Neural progenitor cell (in vitro differentiated cells): ENCODE results near the gene ARHGAP24. TPM values are rescaled to one million over a fixed set of nuclear protein-coding genes. Genes with fewer than 3 reads are reported as not detected.
A peak's percentile ranks its signal among the peaks of the same experiment; 100 is the strongest.

Experiments
- DNase-seq: peaks from one replicate; pipeline ENCODE4 v3.0.0-alpha.2; 2016; ENCODE audit warnings: low spot score
- H2AFZ ChIP-seq: fragments of 200-600 bp; sonication (generic); replicated peaks from 2 replicates; pipeline ENCODE4 v1.6.1; 2016; ENCODE audit warnings: antibody characterized with exemption
- H3F3A ChIP-seq: fragments of 200-600 bp; sonication (generic); 2 replicates; pipeline ENCODE4 v1.6.1; 2016; ENCODE audit warnings: antibody characterized with exemption, low read depth
- H3K27ac ChIP-seq: fragments of 200-600 bp; sonication (generic); 2 replicates; pipeline ENCODE4 v1.5.1; 2016; ENCODE audit warnings: mild to moderate bottlenecking
- H3K27me3 ChIP-seq: fragments of 200-600 bp; sonication (generic); 2 replicates; pipeline ENCODE4 v1.6.1; 2016; ENCODE audit warnings: mild to moderate bottlenecking, moderate library complexity
- H3K36me3 ChIP-seq: fragments of 200-600 bp; sonication (generic); 2 replicates; pipeline ENCODE4 v1.5.1; 2016
- H3K4me1 ChIP-seq: fragments of 200-600 bp; sonication (generic); 2 replicates; pipeline ENCODE4 v1.6.1; 2016; ENCODE audit warnings: mixed run types
- H3K4me2 ChIP-seq: fragments of 200-600 bp; sonication (generic); 2 replicates; pipeline ENCODE4 v1.6.1; 2016
- H3K4me3 ChIP-seq: fragments of 200-600 bp; sonication (generic); 2 replicates; pipeline ENCODE4 v1.5.1; 2016
- H3K79me2 ChIP-seq: fragments of 200-600 bp; sonication (generic); 2 replicates; pipeline ENCODE4 v1.6.1; 2016; ENCODE audit warnings: low read depth
- H3K9ac ChIP-seq: fragments of 200-600 bp; sonication (generic); 2 replicates; pipeline ENCODE4 v1.6.1; 2016
- H3K9me3 ChIP-seq: fragments of 200-600 bp; sonication (generic); 2 replicates; pipeline ENCODE4 v1.5.1; 2016; ENCODE audit warnings: low read depth
- H4K20me1 ChIP-seq: fragments of 200-600 bp; sonication (generic); 2 replicates; pipeline ENCODE4 v1.6.1; 2016; ENCODE audit warnings: low read depth
- H3K27ac Mint-ChIP-seq: 3 replicates; pipeline ENCODE4 v1.8.0; 2021; ENCODE audit warnings: mixed read lengths
- H3K27me3 Mint-ChIP-seq: 2 replicates; pipeline ENCODE4 v1.8.0; 2022; ENCODE audit warnings: low read depth, mild to moderate bottlenecking, inconsistent platforms, moderate library complexity, mixed read lengths; ENCODE audit not compliant: insufficient read depth
- H3K36me3 Mint-ChIP-seq: 3 replicates; pipeline ENCODE4 v1.8.0; 2021; ENCODE audit warnings: mixed read lengths
- H3K4me1 Mint-ChIP-seq: 3 replicates; pipeline ENCODE4 v1.8.0; 2021; ENCODE audit warnings: mixed read lengths
- H3K4me3 Mint-ChIP-seq: 3 replicates; pipeline ENCODE4 v1.8.0; 2021; ENCODE audit warnings: mild to moderate bottlenecking, moderate library complexity, mixed read lengths
- H3K9me3 Mint-ChIP-seq: 3 replicates; pipeline ENCODE4 v1.8.0; 2020; ENCODE audit warnings: mixed read lengths
- CTCF ChIP-seq: fragments of 200-600 bp; sonication (generic); IDR thresholded peaks from 2 replicates; pipeline ENCODE4 v1.5.1; 2017; ENCODE audit warnings: antibody characterized with exemption, mild to moderate bottlenecking
- EZH2 ChIP-seq: fragments of 200-600 bp; sonication (generic); IDR thresholded peaks from 2 replicates; pipeline ENCODE4 v1.6.1; 2017; ENCODE audit warnings: antibody characterized with exemption, mild to moderate bottlenecking, moderate library complexity
- EZH2phosphoT487 ChIP-seq: fragments of 200-600 bp; sonication (generic); IDR thresholded peaks from 2 replicates; pipeline ENCODE4 v1.6.1; 2017; ENCODE audit warnings: antibody characterized with exemption
- total RNA-seq: library from RNA; depleted of rRNA; stranded (reverse); fragments of >200 nt; gene quantifications from 2 replicates; pipeline ENCODE4 v1.2.3, GENCODE V29; 2015; ENCODE audit warnings: low replicate concordance

ARHGAP24 gene
- total RNA-seq, 1 donor from 2014 or later, result 2.2 TPM

- H2AFZ ChIP-seq, result no peak overlapping the region
- no peaks in the 10 kb centered on the region for H3F3A ChIP-seq
- no peaks in the 10 kb centered on the region for H3K9me3 ChIP-seq
- no peaks in the 10 kb centered on the region for H3K9me3 Mint-ChIP-seq
- H3K4me3 Mint-ChIP-seq, result no peak overlapping the region
- H3K79me2 ChIP-seq, result no peaks in the 10 kb centered on the region
- no peak overlapping the region for H3K27ac Mint-ChIP-seq
- no peak overlapping the region for H3K4me3 ChIP-seq
- H3K36me3 ChIP-seq, result no peaks in the 10 kb centered on the region
- H3K27me3 Mint-ChIP-seq, result no peaks in the 10 kb centered on the region
- H3K4me2 ChIP-seq, result no peak overlapping the region
- H3K9ac ChIP-seq, result no peak overlapping the region
- no peaks in the 10 kb centered on the region for H3K27me3 ChIP-seq
- DNase-seq, result no peak
- no peak for TF ChIP-seq EZH2
- TF ChIP-seq EZH2phosphoT487, result no peak
- no peak for TF ChIP-seq CTCF
- H4K20me1 ChIP-seq, result no peaks in the 10 kb centered on the region
- H3K36me3 Mint-ChIP-seq, result no peaks in the 10 kb centered on the region
- peaks cover 7% of the 10 kb centered on the region for H3K4me1 ChIP-seq
- H3K4me1 Mint-ChIP-seq, result peaks cover 10% of the 10 kb centered on the region
- no peak overlapping the region for H3K27ac ChIP-seq
Measured at GRCh38 chr4:85806334-85806733, 331.4 kb downstream of the ARHGAP24 start.

- no peaks in the 10 kb centered on the region for H3K36me3 Mint-ChIP-seq
- no peaks in the 10 kb centered on the region for H3K9me3 Mint-ChIP-seq
- Histone ChIP-seq H3K9me3 (no peaks in the 10 kb centered on the region), H3K79me2 (no peaks in the 10 kb centered on the region), H3K27me3 (no peaks in the 10 kb centered on the region), H3K4me1 (peaks cover 7% of the 10 kb centered on the region), H3K9ac (no peak overlapping the region), H3K4me2 (no peak overlapping the region), H3K4me3 (no peak overlapping the region), H3K36me3 (no peaks in the 10 kb centered on the region), H3F3A (no peaks in the 10 kb centered on the region), H3K27ac (no peak overlapping the region), H2AFZ (peak overlapping the region; percentile 60), H4K20me1 (no peaks in the 10 kb centered on the region)
- TF ChIP-seq EZH2 (no peak), CTCF (no peak), EZH2phosphoT487 (no peak)
- no peak overlapping the region for H3K27ac Mint-ChIP-seq
- H3K27me3 Mint-ChIP-seq, result no peaks in the 10 kb centered on the region
- no peak overlapping the region for H3K4me3 Mint-ChIP-seq
- H3K4me1 Mint-ChIP-seq, result peaks cover 11% of the 10 kb centered on the region
- no peak for DNase-seq
Measured at GRCh38 chr4:85807247-85807950, 332.4 kb downstream of the ARHGAP24 start.

- H3K4me3 ChIP-seq, result no peak overlapping the region
- Mint-ChIP-seq H3K4me1 (peaks cover 18% of the 10 kb centered on the region), H3K36me3 (no peaks in the 10 kb centered on the region), H3K9me3 (no peaks in the 10 kb centered on the region), H3K4me3 (no peak overlapping the region), H3K27ac (no peak overlapping the region), H3K27me3 (no peaks in the 10 kb centered on the region)
- no peaks in the 10 kb centered on the region for H3K36me3 ChIP-seq
- TF ChIP-seq CTCF (no peak), EZH2phosphoT487 (no peak), EZH2 (no peak)
- no peaks in the 10 kb centered on the region for H4K20me1 ChIP-seq
- H3K9me3 ChIP-seq, result no peaks in the 10 kb centered on the region
- peak overlapping the region; percentile 4 for H3K4me2 ChIP-seq
- H3K27ac ChIP-seq, result no peak overlapping the region
- H2AFZ ChIP-seq, result peak overlapping the region; percentile 60
- no peak overlapping the region for H3K9ac ChIP-seq
- H3K79me2 ChIP-seq, result no peaks in the 10 kb centered on the region
- no peaks in the 10 kb centered on the region for H3K27me3 ChIP-seq
- H3K4me1 ChIP-seq, result peaks cover 7% of the 10 kb centered on the region
- no peaks in the 10 kb centered on the region for H3F3A ChIP-seq
- DNase-seq, result no peak
Measured at GRCh38 chr4:85808104-85808503, 333.2 kb downstream of the ARHGAP24 start.
